ENCODE data around the gene SSBP2.

SSBP2 gene

DNA sequence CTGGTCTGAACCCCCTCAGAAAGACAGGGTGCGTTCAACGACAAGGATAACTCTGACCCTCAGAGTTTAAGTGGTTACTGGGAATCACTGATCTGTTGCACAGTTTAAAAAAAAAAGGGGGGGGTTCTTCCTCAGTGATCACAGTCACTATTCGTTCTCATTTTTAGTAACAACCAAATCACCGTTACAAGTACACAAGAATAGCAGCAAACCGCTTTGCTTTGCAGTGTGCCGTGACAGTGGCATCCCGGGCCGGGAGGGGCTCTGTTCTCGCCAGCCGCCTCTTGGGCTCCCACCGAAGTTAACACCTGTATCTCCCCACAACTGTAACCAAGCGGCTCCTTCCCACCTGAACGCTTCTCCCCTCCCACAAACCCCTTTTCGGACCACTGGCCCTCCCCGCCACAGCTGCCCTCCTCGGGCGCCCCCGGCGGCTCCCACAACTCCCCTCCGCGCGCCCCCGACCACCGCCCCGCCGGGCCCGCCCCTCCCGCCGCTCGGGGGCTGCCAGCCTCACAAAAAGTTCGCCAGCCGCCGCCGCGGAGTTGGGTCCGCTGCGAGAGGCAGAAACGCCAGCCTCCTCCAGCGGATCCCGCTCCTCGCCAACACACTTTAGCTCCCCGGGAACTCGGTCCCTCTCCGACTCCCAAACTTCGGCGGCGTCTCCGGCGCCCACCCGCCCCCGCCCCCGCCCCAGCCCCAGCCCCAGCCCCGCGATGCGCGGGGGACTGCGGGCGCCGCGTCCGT lies 1.2 kb downstream of the SSBP2 start:
- Histone ChIP-seq H3K27ac (ENCODE audit: poor library complexity, severe bottlenecking) (no peak overlapping the region), H3K9me3 (ENCODE audit: severe bottlenecking) (no peaks in the 10 kb centered on the region)
- no peak for DNase-seq (ENCODE audit: low spot score)

DNA sequence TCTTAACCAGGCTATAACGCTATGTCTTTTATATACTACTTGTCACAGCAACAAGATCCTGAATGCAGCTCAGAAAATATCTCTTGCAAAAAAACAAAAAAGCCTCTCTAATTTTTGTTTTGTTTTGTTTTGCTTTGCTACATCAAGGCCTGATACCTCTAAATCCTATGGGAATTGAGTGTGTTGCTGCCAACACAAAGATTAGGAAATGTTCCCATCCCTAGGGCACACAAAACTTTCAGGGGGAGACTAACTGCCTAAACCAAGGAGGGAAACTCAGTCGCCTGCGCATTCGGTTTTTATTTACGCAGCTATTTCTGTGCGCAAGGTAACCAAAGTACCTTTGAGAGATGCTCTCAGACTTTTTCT lies 1.7 kb downstream of the SSBP2 start:
- TF ChIP-seq, protein P1, sequence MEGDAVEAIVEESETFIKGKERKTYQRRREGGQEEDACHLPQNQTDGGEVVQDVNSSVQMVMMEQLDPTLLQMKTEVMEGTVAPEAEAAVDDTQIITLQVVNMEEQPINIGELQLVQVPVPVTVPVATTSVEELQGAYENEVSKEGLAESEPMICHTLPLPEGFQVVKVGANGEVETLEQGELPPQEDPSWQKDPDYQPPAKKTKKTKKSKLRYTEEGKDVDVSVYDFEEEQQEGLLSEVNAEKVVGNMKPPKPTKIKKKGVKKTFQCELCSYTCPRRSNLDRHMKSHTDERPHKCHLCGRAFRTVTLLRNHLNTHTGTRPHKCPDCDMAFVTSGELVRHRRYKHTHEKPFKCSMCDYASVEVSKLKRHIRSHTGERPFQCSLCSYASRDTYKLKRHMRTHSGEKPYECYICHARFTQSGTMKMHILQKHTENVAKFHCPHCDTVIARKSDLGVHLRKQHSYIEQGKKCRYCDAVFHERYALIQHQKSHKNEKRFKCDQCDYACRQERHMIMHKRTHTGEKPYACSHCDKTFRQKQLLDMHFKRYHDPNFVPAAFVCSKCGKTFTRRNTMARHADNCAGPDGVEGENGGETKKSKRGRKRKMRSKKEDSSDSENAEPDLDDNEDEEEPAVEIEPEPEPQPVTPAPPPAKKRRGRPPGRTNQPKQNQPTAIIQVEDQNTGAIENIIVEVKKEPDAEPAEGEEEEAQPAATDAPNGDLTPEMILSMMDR (IDR thresholded peaks at IDR 0.05; ENCODE audit: poor library complexity, severe bottlenecking), result no peak
- H3K4me1 ChIP-seq (ENCODE audit: insufficient read depth, poor library complexity, severe bottlenecking), result peaks cover 5% of the 10 kb centered on the region

More for the DNA sequence above, 1.2 kb downstream of the SSBP2 start:
- peaks cover 7% of the 10 kb centered on the region for H3K4me1 ChIP-seq (ENCODE audit: insufficient read depth, poor library complexity, severe bottlenecking)
- H3K36me3 ChIP-seq (ENCODE audit: low read depth), result no peaks in the 10 kb centered on the region
- peaks cover 49% of the 10 kb centered on the region for H3K27me3 ChIP-seq (ENCODE audit: insufficient read depth, poor library complexity, severe bottlenecking)
- ATAC-seq (ENCODE audit: low read depth), result no peak
- H3K4me3 ChIP-seq (ENCODE audit: severe bottlenecking), result peak overlapping the region; percentile 55
- TF ChIP-seq, protein P1 (IDR thresholded peaks at IDR 0.05; ENCODE audit: poor library complexity, severe bottlenecking), result no peak

DNA sequence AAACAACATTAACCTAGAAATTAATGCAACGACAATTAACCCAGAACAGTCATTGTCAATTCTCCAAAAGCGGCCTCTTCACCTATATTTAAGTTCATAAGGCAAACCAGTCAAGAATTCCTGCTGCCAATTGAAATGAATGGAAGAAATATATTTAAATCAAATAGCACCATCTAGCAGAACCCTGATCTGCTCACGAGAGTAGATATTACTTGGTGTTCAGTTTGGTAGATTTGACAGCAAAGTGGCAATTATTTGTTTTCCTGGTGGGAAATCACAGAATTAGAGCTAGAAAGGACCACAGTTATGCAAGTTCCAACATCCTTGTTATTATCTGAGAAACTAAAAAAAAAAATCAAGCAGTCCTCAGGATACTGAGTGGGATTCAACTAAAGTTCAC lies 2.3 kb downstream of the SSBP2 start:
- TF ChIP-seq, protein P1 (IDR thresholded peaks at IDR 0.05; ENCODE audit: poor library complexity, severe bottlenecking), result peak; percentile 21
- H3K4me1 ChIP-seq (ENCODE audit: insufficient read depth, poor library complexity, severe bottlenecking), result peaks cover 5% of the 10 kb centered on the region
- no peak overlapping the region for H3K4me3 ChIP-seq (ENCODE audit: severe bottlenecking)
- H3K36me3 ChIP-seq (ENCODE audit: low read depth), result no peaks in the 10 kb centered on the region
- ATAC-seq (ENCODE audit: low read depth) (no peak), DNase-seq (ENCODE audit: low spot score) (no peak)
- H3K27me3 ChIP-seq (ENCODE audit: insufficient read depth, poor library complexity, severe bottlenecking), result peaks cover 49% of the 10 kb centered on the region
- no peak overlapping the region for H3K27ac ChIP-seq (ENCODE audit: poor library complexity, severe bottlenecking)
- no peaks in the 10 kb centered on the region for H3K9me3 ChIP-seq (ENCODE audit: severe bottlenecking)

More for the DNA sequence above, 1.7 kb downstream of the SSBP2 start:
- H3K27me3 ChIP-seq (ENCODE audit: insufficient read depth, poor library complexity, severe bottlenecking), result peaks cover 49% of the 10 kb centered on the region
- H3K27ac ChIP-seq (ENCODE audit: poor library complexity, severe bottlenecking), result no peak overlapping the region
- ATAC-seq (ENCODE audit: low read depth) (no peak), DNase-seq (ENCODE audit: low spot score) (no peak)
- H3K9me3 ChIP-seq (ENCODE audit: severe bottlenecking), result no peaks in the 10 kb centered on the region
- no peaks in the 10 kb centered on the region for H3K36me3 ChIP-seq (ENCODE audit: low read depth)
- H3K4me3 ChIP-seq (ENCODE audit: severe bottlenecking), result no peak overlapping the region

DNA sequence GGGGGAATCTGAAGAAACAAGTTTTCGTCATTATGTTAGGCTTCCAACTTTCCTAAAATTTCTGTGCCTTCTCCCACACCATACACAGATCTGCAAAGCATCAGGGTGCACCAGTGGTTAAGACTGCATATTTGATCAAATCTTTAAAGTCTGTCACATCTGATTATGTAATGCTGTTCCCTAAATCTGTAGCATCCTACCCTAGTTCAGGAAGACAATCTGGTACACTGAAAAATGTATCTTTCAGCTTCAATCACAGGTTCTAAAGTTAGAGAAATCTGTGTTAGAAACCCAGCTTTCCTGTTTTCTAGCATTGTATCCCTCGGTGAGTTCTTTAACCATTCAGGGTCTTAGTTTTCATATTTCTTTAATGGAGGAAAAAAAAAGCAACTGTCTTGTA lies 3.9 kb downstream of the SSBP2 start:
- Histone ChIP-seq H3K36me3 (ENCODE audit: low read depth) (no peaks in the 10 kb centered on the region), H3K4me1 (ENCODE audit: insufficient read depth, poor library complexity, severe bottlenecking) (peaks cover under 1% of the 10 kb centered on the region), H3K27ac (ENCODE audit: poor library complexity, severe bottlenecking) (no peak overlapping the region), H3K27me3 (ENCODE audit: insufficient read depth, poor library complexity, severe bottlenecking) (peaks cover 52% of the 10 kb centered on the region), H3K9me3 (ENCODE audit: severe bottlenecking) (no peaks in the 10 kb centered on the region), H3K4me3 (ENCODE audit: severe bottlenecking) (no peak overlapping the region)
- ATAC-seq (ENCODE audit: low read depth) (no peak), DNase-seq (ENCODE audit: low spot score) (no peak)
- TF ChIP-seq, protein P1 (IDR thresholded peaks at IDR 0.05; ENCODE audit: poor library complexity, severe bottlenecking), result no peak

DNA sequence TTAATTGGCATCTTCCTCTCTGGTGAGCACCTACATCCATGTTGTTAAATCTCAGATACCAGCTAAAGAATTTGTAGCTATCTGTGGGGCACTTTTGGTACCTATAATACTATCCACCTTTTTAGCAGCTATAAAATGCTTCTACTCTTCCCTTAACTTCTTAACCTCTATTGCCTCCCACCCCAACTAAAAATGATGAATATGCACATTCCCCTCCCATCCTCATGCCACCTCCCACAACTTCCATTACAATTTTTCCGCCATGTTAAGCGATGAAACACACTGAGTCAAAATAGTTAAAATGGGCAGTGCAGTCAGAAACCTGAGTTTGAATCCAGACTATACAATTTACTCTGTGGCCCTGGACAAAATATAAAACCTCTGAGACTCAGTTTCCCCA lies 10.1 kb downstream of the SSBP2 start:
- H3K36me3 ChIP-seq (ENCODE audit: low read depth), result no peaks in the 10 kb centered on the region
- H3K9me3 ChIP-seq (ENCODE audit: severe bottlenecking), result no peaks in the 10 kb centered on the region
- H3K27ac ChIP-seq (ENCODE audit: poor library complexity, severe bottlenecking), result no peak overlapping the region
- H3K4me3 ChIP-seq (ENCODE audit: severe bottlenecking), result no peak overlapping the region
- DNase-seq (ENCODE audit: low spot score) (no peak), ATAC-seq (ENCODE audit: low read depth) (no peak)
- TF ChIP-seq, protein P1 (IDR thresholded peaks at IDR 0.05; ENCODE audit: poor library complexity, severe bottlenecking), result no peak
- H3K4me1 ChIP-seq (ENCODE audit: insufficient read depth, poor library complexity, severe bottlenecking), result no peaks in the 10 kb centered on the region
- H3K27me3 ChIP-seq (ENCODE audit: insufficient read depth, poor library complexity, severe bottlenecking), result peaks cover 13% of the 10 kb centered on the region

All from RWPE2 (cell line).